ENCODE data around the gene SCRG1. TPM values are rescaled to one million over a fixed set of nuclear protein-coding genes. Genes with fewer than 3 reads are reported as not detected.

The SCRG1 gene
- total RNA-seq: 2.4 TPM
- polyA plus RNA-seq: 12.6 TPM

DNA sequence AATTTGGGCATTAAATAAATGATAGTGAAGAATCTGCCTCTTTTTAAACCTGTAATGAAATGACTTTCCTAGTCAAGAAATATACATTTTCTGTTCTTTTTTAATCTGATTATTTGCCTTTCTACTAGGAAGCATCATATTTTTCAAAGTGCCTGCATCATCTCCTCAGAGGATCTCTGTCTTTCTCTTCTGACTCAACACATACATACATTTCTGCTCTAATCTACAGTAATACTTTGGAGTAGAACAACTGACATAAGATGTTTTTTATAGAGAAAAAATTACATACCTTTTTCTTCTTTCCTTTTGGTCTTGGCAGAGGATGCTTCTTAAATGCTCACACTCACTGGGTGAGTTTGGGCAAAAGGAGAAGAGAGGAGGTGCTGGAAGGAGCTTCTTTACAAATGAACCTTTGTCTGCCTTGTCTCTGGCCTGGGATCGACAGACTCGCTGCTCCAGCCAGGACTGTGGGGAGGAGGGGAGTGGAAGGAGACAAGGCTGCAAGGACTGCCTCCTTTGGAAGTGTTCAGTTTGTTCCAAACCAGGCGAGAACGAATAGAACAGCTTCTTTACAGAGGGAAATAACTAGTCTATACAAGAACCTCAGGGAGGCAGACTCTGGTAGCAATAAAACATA lies at the start of gene SCRG1:
Gene SCRG1, minus strand, starts transcription at position 338 of the 637 bp plus-strand sequence. CDS start 7,702 bp downstream, outside the sequence.
- Histone ChIP-seq H3K4me3 (ENCODE audit: low read depth, low read length) (no peak within 1 kb of the TSS), H3K36me3 (ENCODE audit: insufficient read depth) (no peaks in the 10 kb centered on the region), H3K4me1 (ENCODE audit: insufficient read depth) (no peaks in the 10 kb centered on the region), H3K27ac (ENCODE audit: low read depth) (no peak within 1 kb of the TSS)
- DNase-seq (ENCODE audit: extremely low spot score): no peak
- 25% methylated on average over 4 of the region's 4 CpGs for WGBS

- no peak for DNase-seq (ENCODE audit: extremely low spot score)
- WGBS: 30% methylated on average over 2 of the region's 2 CpGs
- Histone ChIP-seq H3K4me1 (ENCODE audit: insufficient read depth) (no peaks in the 10 kb centered on the region), H3K4me3 (ENCODE audit: low read depth, low read length) (no peak overlapping the region), H3K27ac (ENCODE audit: low read depth) (no peak overlapping the region), H3K36me3 (ENCODE audit: insufficient read depth) (no peaks in the 10 kb centered on the region)
Measured at GRCh38 chr4:173448103-173448502, 49.2 kb upstream of the SCRG1 start.

DNA sequence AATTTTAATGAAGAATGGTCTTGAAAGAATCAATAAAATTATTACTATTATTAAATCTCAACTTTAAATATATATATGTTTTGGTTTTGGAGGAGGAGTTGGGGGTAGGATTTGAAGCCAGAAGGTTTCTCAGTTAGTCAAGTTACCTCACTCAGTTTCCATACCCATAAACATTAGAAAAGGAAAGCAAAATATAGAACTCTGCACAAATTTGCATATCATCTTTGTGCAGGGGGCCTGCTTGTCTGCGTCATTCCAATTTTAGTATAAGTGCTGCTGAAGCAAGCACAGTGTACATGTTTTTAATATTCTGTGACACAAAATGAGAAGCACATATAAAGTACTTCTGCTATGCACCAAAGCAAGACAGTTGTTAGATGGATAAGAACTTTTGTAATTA lies 47.5 kb upstream of the SCRG1 start:
- no peaks in the 10 kb centered on the region for H3K36me3 ChIP-seq (ENCODE audit: insufficient read depth)
- no peaks in the 10 kb centered on the region for H3K4me1 ChIP-seq (ENCODE audit: insufficient read depth)
- 99% methylated on average over 1 of the region's 1 CpG for WGBS
- H3K4me3 ChIP-seq (ENCODE audit: low read depth, low read length): no peak overlapping the region
- H3K27ac ChIP-seq (ENCODE audit: low read depth): no peak overlapping the region
- DNase-seq (ENCODE audit: extremely low spot score): no peak

GRCh38 chr4:173443121-173443520 lies 44.2 kb upstream of the SCRG1 start:
- H3K36me3 ChIP-seq (ENCODE audit: insufficient read depth): no peaks in the 10 kb centered on the region
- no peak for DNase-seq (ENCODE audit: extremely low spot score)
- H3K4me3 ChIP-seq (ENCODE audit: low read depth, low read length): no peak overlapping the region
- no peak overlapping the region for H3K27ac ChIP-seq (ENCODE audit: low read depth)
- no peaks in the 10 kb centered on the region for H3K4me1 ChIP-seq (ENCODE audit: insufficient read depth)

DNA sequence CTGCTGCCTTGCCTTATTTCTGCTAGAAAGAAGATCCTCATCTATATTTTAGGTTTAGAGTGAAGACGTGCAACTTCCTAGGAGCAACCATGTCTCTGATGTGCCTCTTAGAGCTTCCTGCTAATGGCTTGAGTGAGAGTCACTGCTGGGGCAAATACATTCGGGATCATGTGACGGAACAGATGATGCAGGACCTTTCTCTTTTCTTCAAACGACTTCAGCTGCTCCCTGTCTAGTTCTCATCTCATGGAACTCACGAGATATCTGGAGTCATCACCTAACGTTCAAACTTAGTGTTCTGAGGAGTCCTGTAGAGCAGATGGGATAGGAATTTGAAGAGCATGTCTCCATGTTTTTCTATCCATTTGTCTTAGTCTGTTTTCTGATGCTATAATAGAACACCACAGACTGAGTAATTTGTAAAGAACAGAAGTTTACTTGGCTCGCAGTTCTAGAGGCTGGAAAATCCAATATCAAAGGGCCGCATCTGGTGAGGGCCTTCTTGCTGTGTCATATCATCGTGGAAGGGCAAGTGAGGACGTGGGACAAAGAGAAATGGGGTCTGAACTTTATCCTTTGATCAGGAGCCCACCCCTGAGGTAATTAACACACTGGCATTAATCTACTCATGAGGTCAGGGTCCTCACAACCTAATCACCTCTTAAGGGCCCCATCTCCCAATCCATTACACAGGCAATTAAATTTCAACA lies 43.5 kb upstream of the SCRG1 start:
- no peak for DNase-seq (ENCODE audit: extremely low spot score)
- H3K4me1 ChIP-seq (ENCODE audit: insufficient read depth): no peaks in the 10 kb centered on the region
- no peak overlapping the region for H3K4me3 ChIP-seq (ENCODE audit: low read depth, low read length)
- no peaks in the 10 kb centered on the region for H3K36me3 ChIP-seq (ENCODE audit: insufficient read depth)
- 90% methylated on average over 10 of the region's 10 CpGs for WGBS
- no peak overlapping the region for H3K27ac ChIP-seq (ENCODE audit: low read depth)

GRCh38 chr4:173440888-173441287 lies 42.0 kb upstream of the SCRG1 start:
- no peak for DNase-seq (ENCODE audit: extremely low spot score)
- no peak overlapping the region for H3K27ac ChIP-seq (ENCODE audit: low read depth)
- H3K4me3 ChIP-seq (ENCODE audit: low read depth, low read length): no peak overlapping the region
- no peaks in the 10 kb centered on the region for H3K4me1 ChIP-seq (ENCODE audit: insufficient read depth)
- 96% methylated on average over 3 of the region's 3 CpGs for WGBS
- no peaks in the 10 kb centered on the region for H3K36me3 ChIP-seq (ENCODE audit: insufficient read depth)

GRCh38 chr4:173436771-173437265 lies 37.9 kb upstream of the SCRG1 start:
- Histone ChIP-seq H3K36me3 (ENCODE audit: insufficient read depth) (no peaks in the 10 kb centered on the region), H3K27ac (ENCODE audit: low read depth) (no peak overlapping the region), H3K4me3 (ENCODE audit: low read depth, low read length) (no peak overlapping the region), H3K4me1 (ENCODE audit: insufficient read depth) (peaks cover 2% of the 10 kb centered on the region)
- 88% methylated on average over 6 of the region's 6 CpGs for WGBS
- no peak for DNase-seq (ENCODE audit: extremely low spot score)

- H3K4me3 ChIP-seq (ENCODE audit: low read depth, low read length): no peak overlapping the region
- no peak overlapping the region for H3K27ac ChIP-seq (ENCODE audit: low read depth)
- H3K4me1 ChIP-seq (ENCODE audit: insufficient read depth): peaks cover 2% of the 10 kb centered on the region
- 56% methylated on average over 5 of the region's 5 CpGs for WGBS
- DNase-seq (ENCODE audit: extremely low spot score): no peak
- H3K36me3 ChIP-seq (ENCODE audit: insufficient read depth): peaks cover 2% of the 10 kb centered on the region
Measured at GRCh38 chr4:173436149-173436579, 37.2 kb upstream of the SCRG1 start.

- H3K4me3 ChIP-seq (ENCODE audit: low read depth, low read length): no peak overlapping the region
- DNase-seq (ENCODE audit: extremely low spot score): no peak
- 91% methylated on average over 7 of the region's 7 CpGs for WGBS
Measured at GRCh38 chr4:173434231-173434630, 35.3 kb upstream of the SCRG1 start.

GRCh38 chr4:173433447-173433846 lies 34.5 kb upstream of the SCRG1 start:
- no peak overlapping the region for H3K4me3 ChIP-seq (ENCODE audit: low read depth, low read length)
- H3K4me1 ChIP-seq (ENCODE audit: insufficient read depth): peaks cover 2% of the 10 kb centered on the region
- no peak for DNase-seq (ENCODE audit: extremely low spot score)
- WGBS: 87% methylated on average over 3 of the region's 3 CpGs
- no peak overlapping the region for H3K27ac ChIP-seq (ENCODE audit: low read depth)
- H3K36me3 ChIP-seq (ENCODE audit: insufficient read depth): peaks cover 2% of the 10 kb centered on the region

More at GRCh38 chr4:173434231-173434630, 35.3 kb upstream of the SCRG1 start:
- Histone ChIP-seq H3K36me3 (ENCODE audit: insufficient read depth) (peaks cover 2% of the 10 kb centered on the region), H3K27ac (ENCODE audit: low read depth) (no peak overlapping the region), H3K4me1 (ENCODE audit: insufficient read depth) (peaks cover 2% of the 10 kb centered on the region)

DNA sequence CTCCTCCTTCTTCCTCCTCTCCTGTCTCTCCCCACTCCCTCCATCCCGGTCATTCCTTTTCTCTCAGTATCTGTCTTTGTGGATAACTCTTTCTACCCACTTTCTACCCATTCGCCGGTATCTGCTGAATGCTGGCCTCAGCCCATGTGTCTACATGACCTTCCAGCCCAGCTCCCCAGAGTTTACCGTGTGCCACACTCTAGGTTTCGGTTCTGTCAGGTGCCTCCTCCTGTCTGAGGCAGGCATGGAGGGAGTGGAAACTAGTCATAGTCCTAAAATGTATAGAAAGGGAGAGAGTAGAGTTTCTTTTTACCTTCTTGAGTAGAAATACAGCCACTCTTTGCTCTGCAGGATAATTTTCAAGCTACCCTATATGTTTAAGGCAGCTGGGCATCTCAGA lies 33.5 kb upstream of the SCRG1 start:
- no peak for DNase-seq (ENCODE audit: extremely low spot score)
- Histone ChIP-seq H3K4me1 (ENCODE audit: insufficient read depth) (peaks cover 2% of the 10 kb centered on the region), H3K4me3 (ENCODE audit: low read depth, low read length) (no peak overlapping the region), H3K36me3 (ENCODE audit: insufficient read depth) (peaks cover 2% of the 10 kb centered on the region), H3K27ac (ENCODE audit: low read depth) (no peak overlapping the region)
- WGBS: 96% methylated on average over 5 of the region's 5 CpGs

DNA sequence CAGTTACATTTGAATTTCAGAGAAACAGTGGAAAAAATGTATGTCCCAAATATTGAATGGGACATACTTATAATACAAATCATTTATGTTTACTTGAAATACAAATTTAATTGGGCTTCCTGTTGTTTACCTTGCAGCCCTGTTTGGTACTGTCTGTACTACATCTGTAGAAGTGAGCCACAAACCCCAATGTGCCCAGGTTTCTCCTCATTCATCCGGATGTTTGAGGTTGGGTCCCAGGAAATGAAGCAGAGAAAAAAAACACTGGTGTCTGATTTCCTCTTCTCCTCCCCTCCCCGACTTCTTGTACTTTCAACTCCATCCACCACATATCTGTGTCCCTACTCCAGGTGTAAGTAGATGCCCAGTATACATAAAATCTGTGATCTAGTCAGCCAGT lies 27.1 kb upstream of the SCRG1 start:
- Histone ChIP-seq H3K4me3 (ENCODE audit: low read depth, low read length) (no peak overlapping the region), H3K4me1 (ENCODE audit: insufficient read depth) (no peaks in the 10 kb centered on the region), H3K36me3 (ENCODE audit: insufficient read depth) (no peaks in the 10 kb centered on the region), H3K27ac (ENCODE audit: low read depth) (no peak overlapping the region)
- DNase-seq (ENCODE audit: extremely low spot score): no peak
- 95% methylated on average over 2 of the region's 2 CpGs for WGBS

DNA sequence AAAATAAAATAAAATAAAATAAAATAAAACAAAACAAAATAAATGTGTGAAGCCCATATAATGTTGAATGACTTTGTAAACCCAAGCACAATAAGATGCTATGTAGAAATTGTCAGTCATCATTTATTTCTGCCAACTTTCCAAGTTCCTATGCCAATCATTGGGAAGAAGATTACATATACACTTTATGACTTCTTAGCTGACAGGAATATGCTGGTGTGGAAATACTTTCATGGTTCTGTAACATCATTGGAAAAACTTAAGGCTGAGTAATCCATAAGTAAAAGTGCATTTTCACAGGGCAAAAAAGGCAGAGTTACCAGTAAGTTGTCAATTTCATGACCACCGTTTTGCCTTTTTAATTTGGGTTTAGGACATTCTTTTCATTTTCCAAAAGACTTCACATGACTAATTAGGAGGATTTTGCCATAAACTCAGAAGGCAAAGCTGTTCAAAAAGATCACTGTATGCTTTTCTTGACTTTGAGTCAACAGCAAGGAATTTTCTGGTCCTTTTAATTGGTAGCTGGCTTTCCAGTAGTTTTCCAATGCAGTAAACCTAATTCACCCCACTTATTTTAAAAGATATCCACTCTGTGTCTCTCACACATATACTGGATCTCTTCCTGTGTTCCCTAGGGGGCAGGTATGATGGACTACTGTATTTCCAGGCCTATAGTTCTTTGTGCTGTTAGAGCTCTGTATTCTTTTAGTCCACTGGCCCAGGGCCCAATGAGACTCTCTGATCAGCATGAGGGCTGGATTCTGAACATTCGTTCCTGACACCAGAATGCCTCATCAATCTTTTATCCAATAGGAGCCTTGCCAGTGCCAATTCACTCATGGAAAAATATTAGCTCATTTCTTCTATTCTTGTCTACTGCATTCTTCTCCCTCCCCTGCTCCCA lies 26.2 kb upstream of the SCRG1 start:
- H3K4me1 ChIP-seq (ENCODE audit: insufficient read depth): no peaks in the 10 kb centered on the region
- no peaks in the 10 kb centered on the region for H3K36me3 ChIP-seq (ENCODE audit: insufficient read depth)
- DNase-seq (ENCODE audit: extremely low spot score): no peak
- no peak overlapping the region for H3K27ac ChIP-seq (ENCODE audit: low read depth)
- H3K4me3 ChIP-seq (ENCODE audit: low read depth, low read length): no peak overlapping the region
- 81% methylated on average over 2 of the region's 2 CpGs for WGBS

Data from urinary bladder (tissue), 4 donors.